ENCODE measurements around the gene RPL22.

Gene RPL22

GRCh38 chr1:6199298-6200187, at the start of gene RPL22:
Gene RPL22, minus strand, starts transcription at chr1:6199595. Its CDS starts 22 bp downstream, at chr1:6199573.
- DNase-seq, result peak; percentile 96

- DNase-seq, result no peak
Observed at GRCh38 chr1:6248161-6248776, 48.9 kb upstream of the RPL22 start.

GRCh38 chr1:6247651-6248050, 48.3 kb upstream of the RPL22 start:
- DNase-seq, result no peak

- peak; percentile 60 for DNase-seq
Observed at GRCh38 chr1:6246497-6247467, 47.4 kb upstream of the RPL22 start.

- DNase-seq, result no peak
Observed at GRCh38 chr1:6245869-6246496, 46.6 kb upstream of the RPL22 start.

GRCh38 chr1:6245086-6245868, 45.9 kb upstream of the RPL22 start:
- DNase-seq, result peak; percentile 71

GRCh38 chr1:6244401-6245049, 45.1 kb upstream of the RPL22 start:
- DNase-seq, result no peak

- DNase-seq, result no peak
Observed at GRCh38 chr1:6243993-6244392, 44.6 kb upstream of the RPL22 start, which contains the start of gene HES3. Gene HES3, plus strand, starts transcription at chr1:6244179. Its CDS starts 187 bp downstream, at chr1:6244366.

- DNase-seq, result no peak
Observed at GRCh38 chr1:6243053-6243834, 43.8 kb upstream of the RPL22 start.

- DNase-seq, result no peak
Observed at GRCh38 chr1:6241887-6242740, 42.7 kb upstream of the RPL22 start.

GRCh38 chr1:6241107-6241886, 41.9 kb upstream of the RPL22 start:
- DNase-seq, result no peak

GRCh38 chr1:6239950-6240768, 40.8 kb upstream of the RPL22 start:
- no peak for DNase-seq

- no peak for DNase-seq
Observed at GRCh38 chr1:6239213-6239752, 39.9 kb upstream of the RPL22 start.

GRCh38 chr1:6237093-6237492, 37.7 kb upstream of the RPL22 start:
- no peak for DNase-seq

GRCh38 chr1:6235296-6235677, 35.9 kb upstream of the RPL22 start:
- no peak for DNase-seq

GRCh38 chr1:6234502-6235295, 35.3 kb upstream of the RPL22 start:
- no peak for DNase-seq

All from T1000 (cell line).